Activated B cell treated with CpG ODN at 0.5 μM for 24 hours (primary cell): ENCODE data around the gene SPR. TPM values are rescaled to one million over a fixed set of nuclear protein-coding genes. Genes with fewer than 3 reads are reported as not detected.

Source experiments
- ATAC-seq: fragments of 200-7000 bp; cut with Tn5 transposase; one replicate; pipeline ENCODE4 v1.10.0; 2021; ENCODE audit warnings: low read depth, mild to moderate bottlenecking, moderate library complexity
- CTCF ChIA-PET: fragments of 350-600 bp; sonication (Branson Sonifier 250); formaldehyde crosslinking; loops from one replicate; lab custom pipeline; 2021; ENCODE audit warnings: antibody characterized with exemption; lab: Charles Lee
- POLR2A ChIA-PET: fragments of 350-600 bp; sonication (Branson Sonifier 250); formaldehyde crosslinking; loops from one replicate; lab custom pipeline; 2021; ENCODE audit warnings: antibody characterized with exemption; lab: Charles Lee
- DNase-seq: peaks from one replicate; pipeline ENCODE4 v3.0.0; 2022
- H3K27ac Mint-ChIP-seq: one replicate; pipeline ENCODE4 v1.8.0; 2020; ENCODE audit warnings: mixed read lengths
- H3K27me3 Mint-ChIP-seq: one replicate; pipeline ENCODE4 v1.8.0; 2021; ENCODE audit warnings: mixed read lengths
- H3K36me3 Mint-ChIP-seq: one replicate; pipeline ENCODE4 v1.8.0; 2021; ENCODE audit warnings: low read depth, mixed read lengths
- H3K4me1 Mint-ChIP-seq: one replicate; pipeline ENCODE4 v1.8.0; 2021; ENCODE audit warnings: mixed read lengths
- H3K4me3 Mint-ChIP-seq: one replicate; pipeline ENCODE4 v1.8.0; 2020; ENCODE audit warnings: mild to moderate bottlenecking, mixed read lengths
- H3K9me3 Mint-ChIP-seq: one replicate; pipeline ENCODE4 v1.8.0; 2020; ENCODE audit warnings: mixed read lengths
- intact Hi-C: fragments of 100-400 bp; cut with micrococcal nuclease; formaldehyde crosslinking; loops from one replicate; pipeline ENCODE4 v1.15.1; 2024
- total RNA-seq: library from RNA; stranded (reverse); gene quantifications from 2 replicates; pipeline ENCODE4 v1.2.3, GENCODE V29; 2022
- TF ChIP-seq, protein P1 (sequence below): fragments of 200-600 bp; IDR thresholded peaks from one replicate; pipeline ENCODE4 v1.8.0; 2022; ENCODE audit warnings: antibody characterized with exemption, mild to moderate bottlenecking

Gene SPR
- total RNA-seq, 1 donor from 2014 or later: 0.31 TPM

DNA sequence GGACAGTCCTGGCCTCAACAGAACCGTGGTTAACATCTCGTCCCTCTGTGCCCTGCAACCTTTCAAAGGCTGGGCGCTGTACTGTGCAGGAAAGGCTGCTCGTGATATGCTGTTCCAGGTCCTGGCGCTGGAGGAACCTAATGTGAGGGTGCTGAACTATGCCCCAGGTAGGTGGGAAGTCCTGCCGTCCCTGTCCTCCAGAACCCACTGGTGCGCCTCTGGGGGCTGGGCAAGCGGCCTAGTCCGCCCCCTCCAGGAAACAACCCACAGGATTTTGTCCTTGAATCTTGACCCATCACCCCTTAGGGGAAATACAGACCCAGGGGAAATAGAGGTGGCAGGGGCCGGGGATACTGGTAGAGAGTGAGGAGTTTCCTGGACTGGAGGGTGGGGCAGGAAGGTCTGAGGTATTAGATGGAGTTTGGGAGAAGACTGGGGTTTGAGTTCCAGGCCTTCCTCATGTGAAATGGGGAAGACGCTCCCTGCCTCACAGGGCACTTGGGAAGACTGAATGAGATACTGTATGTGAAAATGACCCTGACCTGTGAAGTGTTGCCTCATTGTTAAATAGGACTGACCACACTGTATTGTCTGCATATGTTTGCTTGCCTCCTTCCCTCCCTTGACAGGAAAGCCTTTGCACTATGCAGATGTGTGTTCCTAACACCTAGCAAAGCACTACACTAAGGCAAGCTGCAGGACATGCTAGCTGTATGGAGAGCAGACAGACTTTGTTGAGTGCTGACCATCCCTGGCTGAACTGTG lies 1.4 kb downstream of the SPR start:
- ChIA-PET CTCF (interaction anchor here (1.4 to 1.9 kb wide), 5 partner anchors 8 to 289 kb away, joined by 6 to 9 read pairs (median 8); no protein-coding TSS in a partner anchor), POLR2A (no interaction called here)
- ATAC-seq: no peak
- intact Hi-C loops: loop anchor here (5.0 kb wide), 1 partner anchor 404 kb away; the partner anchor contains the start of gene EGR4
- peaks cover 13% of the 10 kb centered on the region for H3K4me1 Mint-ChIP-seq
- TF ChIP-seq, protein P1, sequence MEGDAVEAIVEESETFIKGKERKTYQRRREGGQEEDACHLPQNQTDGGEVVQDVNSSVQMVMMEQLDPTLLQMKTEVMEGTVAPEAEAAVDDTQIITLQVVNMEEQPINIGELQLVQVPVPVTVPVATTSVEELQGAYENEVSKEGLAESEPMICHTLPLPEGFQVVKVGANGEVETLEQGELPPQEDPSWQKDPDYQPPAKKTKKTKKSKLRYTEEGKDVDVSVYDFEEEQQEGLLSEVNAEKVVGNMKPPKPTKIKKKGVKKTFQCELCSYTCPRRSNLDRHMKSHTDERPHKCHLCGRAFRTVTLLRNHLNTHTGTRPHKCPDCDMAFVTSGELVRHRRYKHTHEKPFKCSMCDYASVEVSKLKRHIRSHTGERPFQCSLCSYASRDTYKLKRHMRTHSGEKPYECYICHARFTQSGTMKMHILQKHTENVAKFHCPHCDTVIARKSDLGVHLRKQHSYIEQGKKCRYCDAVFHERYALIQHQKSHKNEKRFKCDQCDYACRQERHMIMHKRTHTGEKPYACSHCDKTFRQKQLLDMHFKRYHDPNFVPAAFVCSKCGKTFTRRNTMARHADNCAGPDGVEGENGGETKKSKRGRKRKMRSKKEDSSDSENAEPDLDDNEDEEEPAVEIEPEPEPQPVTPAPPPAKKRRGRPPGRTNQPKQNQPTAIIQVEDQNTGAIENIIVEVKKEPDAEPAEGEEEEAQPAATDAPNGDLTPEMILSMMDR: no peak
- H3K4me3 Mint-ChIP-seq: no peak overlapping the region
- DNase-seq: no peak
- peaks cover 66% of the 10 kb centered on the region for H3K27me3 Mint-ChIP-seq
- H3K36me3 Mint-ChIP-seq: no peaks in the 10 kb centered on the region
- H3K9me3 Mint-ChIP-seq: no peaks in the 10 kb centered on the region
- H3K27ac Mint-ChIP-seq: no peak overlapping the region

DNA sequence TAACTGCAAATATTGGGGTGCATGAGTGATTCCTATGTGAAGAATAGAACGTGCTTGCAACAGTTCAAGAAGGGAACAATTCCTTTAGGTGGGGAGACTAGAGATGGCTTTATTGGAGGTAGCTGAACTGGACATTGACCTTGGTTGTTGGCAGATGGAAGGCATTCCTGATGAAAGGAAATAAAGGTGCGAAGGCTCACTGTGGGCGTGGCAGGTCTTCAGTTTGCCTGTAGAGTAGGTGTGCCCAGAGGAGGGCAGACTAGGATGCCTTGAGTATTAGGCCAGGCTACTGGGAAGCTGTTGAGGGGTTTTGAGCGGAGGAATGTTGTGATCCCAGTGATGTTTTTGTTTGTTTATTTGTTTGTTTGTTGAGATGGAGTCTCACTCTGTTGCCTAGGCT lies 2.8 kb downstream of the SPR start:
- ChIA-PET POLR2A (no interaction called here), CTCF (no interaction called here)
- peaks cover 66% of the 10 kb centered on the region for H3K27me3 Mint-ChIP-seq
- H3K9me3 Mint-ChIP-seq: no peaks in the 10 kb centered on the region
- DNase-seq: no peak
- peaks cover 13% of the 10 kb centered on the region for H3K4me1 Mint-ChIP-seq
- no peak overlapping the region for H3K27ac Mint-ChIP-seq
- no peak for ATAC-seq
- H3K36me3 Mint-ChIP-seq: no peaks in the 10 kb centered on the region
- no peak overlapping the region for H3K4me3 Mint-ChIP-seq
- intact Hi-C loops: loop anchor here (5.0 kb wide), 2 partner anchors 102 to 402 kb away; partner anchors contain the start of gene EGR4
- TF ChIP-seq, protein P1: no peak

DNA sequence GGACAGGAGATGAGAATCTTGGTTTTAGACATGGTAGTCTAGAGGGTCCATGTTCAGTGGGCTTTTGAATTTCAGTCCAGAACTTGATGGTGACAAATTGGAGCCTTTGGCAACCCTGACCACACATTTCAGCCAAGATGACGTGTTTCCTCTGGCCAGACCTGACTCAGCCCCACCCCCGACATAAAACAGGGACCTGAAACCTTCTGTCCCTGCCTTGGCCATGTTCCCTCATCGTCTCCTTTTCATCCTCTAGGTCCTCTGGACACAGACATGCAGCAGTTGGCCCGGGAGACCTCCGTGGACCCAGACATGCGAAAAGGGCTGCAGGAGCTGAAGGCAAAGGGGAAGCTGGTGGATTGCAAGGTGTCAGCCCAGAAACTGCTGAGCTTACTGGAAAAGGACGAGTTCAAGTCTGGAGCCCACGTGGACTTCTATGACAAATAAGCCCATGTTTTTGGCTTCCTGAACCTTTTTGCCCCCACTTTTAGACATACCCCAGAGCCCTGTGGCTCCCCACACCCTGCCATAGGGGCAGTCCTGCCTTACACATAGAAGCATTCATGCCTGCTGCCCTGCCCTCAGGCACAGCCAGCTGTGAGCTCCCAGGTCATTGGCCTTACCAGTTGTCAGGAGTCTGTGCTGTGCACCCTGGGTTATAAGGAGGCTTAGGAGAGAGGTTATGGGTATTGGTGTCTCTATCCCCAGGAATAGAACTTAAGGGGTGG lies 4.0 kb downstream of the SPR start:
- no peak for DNase-seq
- no peak overlapping the region for H3K4me3 Mint-ChIP-seq
- ATAC-seq: no peak
- H3K27me3 Mint-ChIP-seq: peaks cover 61% of the 10 kb centered on the region
- H3K36me3 Mint-ChIP-seq: no peaks in the 10 kb centered on the region
- ChIA-PET POLR2A (no interaction called here), CTCF (interaction anchor here (3.1 kb wide), 1 partner anchor 83 kb away, joined by 19 read pairs; no protein-coding TSS in a partner anchor)
- no peak overlapping the region for H3K27ac Mint-ChIP-seq
- peaks cover 13% of the 10 kb centered on the region for H3K4me1 Mint-ChIP-seq
- intact Hi-C loops: loop anchor here (5.0 kb wide), 1 partner anchor 101 kb away; no protein-coding TSS in a partner anchor
- TF ChIP-seq, protein P1: no peak
- no peaks in the 10 kb centered on the region for H3K9me3 Mint-ChIP-seq

DNA sequence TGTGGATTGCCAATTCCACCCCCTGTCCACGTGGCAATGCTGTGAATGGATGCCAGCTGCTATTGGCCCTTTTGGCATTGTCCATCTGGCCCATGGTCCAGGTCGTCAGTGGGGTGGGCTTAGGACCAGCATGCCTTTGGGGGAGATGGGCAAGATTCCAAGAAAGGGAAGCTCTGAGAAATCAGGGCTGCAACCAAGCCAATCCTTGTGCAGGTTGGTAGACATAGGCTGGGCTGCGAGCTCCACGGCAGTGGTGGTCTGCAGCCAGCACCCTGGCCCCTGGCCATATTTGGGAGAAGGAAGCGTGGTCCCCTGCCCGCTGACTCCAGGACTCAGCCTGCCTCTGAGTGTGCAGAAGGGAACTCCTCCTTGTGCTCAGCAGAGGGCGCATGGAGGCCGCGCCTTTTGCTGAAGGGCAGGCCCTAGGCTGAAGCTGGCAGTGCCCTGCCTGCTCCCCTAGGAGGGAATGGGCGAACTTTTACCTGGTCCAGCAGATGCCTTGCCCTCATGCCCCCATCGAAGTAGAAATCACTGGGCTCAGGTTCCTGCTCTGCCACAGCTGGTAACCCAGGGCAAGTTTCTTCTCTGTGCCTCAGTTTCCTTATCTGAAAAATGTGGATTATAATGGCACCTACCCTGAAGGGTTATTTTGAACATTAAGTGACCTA lies 5.4 kb downstream of the SPR start:
- H3K4me3 Mint-ChIP-seq: no peak overlapping the region
- POLR2A ChIA-PET: interaction anchor here (1.0 kb wide), 1 partner anchor 284 kb away, joined by 5 read pairs; no protein-coding TSS in a partner anchor
- intact Hi-C loops: loop anchor here (1.0 to 5.0 kb wide), 7 partner anchors 42 to 320 kb away; partner anchors contain the start of gene SFXN5
- TF ChIP-seq, protein P1: no peak
- H3K4me1 Mint-ChIP-seq: peaks cover 7% of the 10 kb centered on the region
- H3K27me3 Mint-ChIP-seq: peaks cover 59% of the 10 kb centered on the region
- H3K36me3 Mint-ChIP-seq: no peaks in the 10 kb centered on the region
- H3K27ac Mint-ChIP-seq: no peak overlapping the region
- ATAC-seq (peak; percentile 83), DNase-seq (no peak)
- CTCF ChIA-PET: interaction anchor here (0.8 to 5.3 kb wide), 11 partner anchors 10 to 320 kb away, joined by 3 to 41 read pairs (median 5); partner anchors contain the start of gene EMX1
- no peaks in the 10 kb centered on the region for H3K9me3 Mint-ChIP-seq
